Measurements from ENCODE around the gene BMERB1.
A peak's percentile ranks its signal among the peaks of the same experiment; 100 is the strongest.

Gene BMERB1

DNA sequence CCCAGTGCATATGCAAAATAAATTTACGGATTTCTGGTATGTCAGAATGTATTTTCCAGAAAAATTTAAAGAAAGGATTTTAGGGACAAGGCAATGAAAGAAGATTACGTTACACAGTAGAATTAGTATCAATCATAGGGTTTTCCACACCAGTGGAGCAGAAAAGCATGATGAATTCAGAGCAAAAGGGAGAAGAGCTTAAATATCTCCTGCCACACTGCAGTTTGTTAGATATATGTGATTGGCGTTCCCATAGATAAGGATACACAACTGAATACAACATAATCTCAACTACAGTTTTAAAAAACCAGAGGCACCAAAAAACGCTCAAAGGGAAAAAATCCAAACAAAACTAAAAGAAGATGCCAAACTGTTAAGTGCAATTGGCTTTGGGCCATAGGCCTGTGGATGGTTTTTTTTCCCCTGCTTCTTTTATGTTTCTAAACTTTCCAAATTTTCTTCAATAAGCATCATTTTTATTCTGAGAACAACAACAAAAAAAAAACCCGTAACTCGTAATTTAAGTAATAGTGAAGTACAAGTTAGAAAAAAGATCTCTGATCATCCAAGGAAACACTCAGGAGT is 186.3 kb downstream of the BMERB1 start:
- no peak for DNase-seq

DNA sequence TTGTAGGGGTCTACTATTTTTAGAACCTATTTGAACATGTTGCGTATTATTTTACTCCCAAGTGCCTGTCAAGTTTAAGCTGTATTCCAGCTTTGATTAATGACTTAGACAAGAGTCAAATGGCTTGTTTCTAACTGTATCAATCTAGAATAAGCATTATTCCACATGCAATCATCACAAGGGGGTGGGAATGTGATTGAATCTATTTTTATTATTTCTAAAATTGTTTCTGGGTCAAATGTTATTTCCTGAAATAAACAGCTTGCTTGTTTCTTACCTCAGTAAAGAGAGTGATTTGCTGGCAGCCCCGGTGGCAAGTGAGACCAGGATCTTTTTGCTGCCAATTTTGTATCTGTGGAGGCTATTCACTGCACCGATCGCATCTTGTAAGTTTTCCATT is 187.1 kb downstream of the BMERB1 start:
- no peak for DNase-seq

GRCh38 chr16:15621889-15622288 is 187.5 kb downstream of the BMERB1 start:
- DNase-seq = no peak

DNA sequence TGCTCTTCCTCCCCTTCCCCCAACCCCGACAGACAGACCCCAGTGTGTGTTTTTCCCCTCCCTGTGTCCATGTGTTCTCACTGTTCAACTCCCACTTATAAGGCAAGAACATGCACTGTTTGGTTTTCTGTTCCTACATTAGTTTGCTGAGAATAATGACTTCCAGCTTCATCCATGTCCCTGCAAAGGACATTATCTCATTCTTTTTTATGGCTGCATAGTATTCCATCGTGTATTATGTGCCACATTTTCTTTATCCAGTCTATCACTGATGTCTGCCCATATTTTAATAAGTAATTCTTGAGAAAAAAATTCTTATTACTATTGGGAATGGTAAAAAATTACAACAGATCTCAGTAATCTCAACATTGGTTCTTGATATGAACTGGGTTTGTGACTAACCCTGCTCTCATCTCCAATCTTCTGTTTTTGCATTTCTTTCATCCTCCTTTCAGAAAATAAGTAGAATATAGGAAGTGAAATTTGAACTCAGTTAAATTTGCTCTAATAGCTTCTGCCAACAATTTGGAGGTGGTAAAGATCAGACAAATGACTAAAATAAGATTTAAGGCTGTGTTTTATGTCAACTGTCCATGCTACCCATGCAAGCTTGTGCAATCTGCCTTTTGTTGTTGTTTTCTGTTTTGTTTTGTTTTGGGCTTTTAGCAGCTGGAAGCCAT is 197.5 kb downstream of the BMERB1 start:
- DNase-seq = no peak

DNA sequence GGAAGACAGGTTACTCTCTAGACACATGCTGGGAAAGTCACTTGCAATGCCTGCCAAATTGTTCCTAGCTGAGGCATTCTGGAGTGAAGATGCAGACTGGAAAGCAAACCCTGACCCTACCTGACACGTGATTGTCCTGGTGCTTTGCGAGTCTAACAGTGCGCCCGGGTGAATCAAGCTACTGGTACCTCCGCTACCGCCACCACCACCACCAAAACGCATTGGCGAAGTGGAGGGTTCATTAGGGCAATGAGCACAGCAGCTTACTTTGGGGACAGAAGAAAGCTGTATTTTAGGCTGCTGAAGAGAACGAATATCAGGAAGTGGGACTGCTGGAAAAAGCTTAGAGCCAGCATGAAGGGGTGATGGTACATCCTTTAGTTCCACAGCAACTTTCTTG is 201.5 kb downstream of the BMERB1 start:
- DNase-seq = no peak

DNA sequence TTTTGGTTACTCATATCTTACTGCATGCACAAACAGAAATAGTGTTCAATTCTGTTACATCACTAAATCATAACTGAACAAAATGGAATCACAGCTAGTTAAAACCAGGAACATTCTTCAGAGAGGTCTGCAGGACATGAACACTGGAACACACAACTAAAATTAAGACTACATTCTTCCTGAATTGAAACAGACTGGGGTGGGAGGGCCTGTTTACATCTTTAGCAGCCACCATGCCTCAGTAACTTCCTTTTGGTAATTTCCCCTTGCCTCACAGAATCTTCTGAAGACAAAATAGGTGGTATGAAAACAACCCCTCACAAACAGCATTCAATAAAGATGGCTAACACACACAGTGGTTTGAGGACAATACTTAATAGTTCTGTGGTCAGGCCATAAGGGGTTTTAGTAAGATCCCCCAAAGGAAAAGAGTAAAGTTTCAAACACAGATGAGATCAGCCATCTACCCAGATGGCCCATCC is 202.0 kb downstream of the BMERB1 start:
- DNase-seq = peak; percentile 30

Measured in inflammatory macrophage treated with lipopolysaccharide for 4 hours (primary cell).